ENCODE results near the gene SATB2.

SATB2 gene

DNA sequence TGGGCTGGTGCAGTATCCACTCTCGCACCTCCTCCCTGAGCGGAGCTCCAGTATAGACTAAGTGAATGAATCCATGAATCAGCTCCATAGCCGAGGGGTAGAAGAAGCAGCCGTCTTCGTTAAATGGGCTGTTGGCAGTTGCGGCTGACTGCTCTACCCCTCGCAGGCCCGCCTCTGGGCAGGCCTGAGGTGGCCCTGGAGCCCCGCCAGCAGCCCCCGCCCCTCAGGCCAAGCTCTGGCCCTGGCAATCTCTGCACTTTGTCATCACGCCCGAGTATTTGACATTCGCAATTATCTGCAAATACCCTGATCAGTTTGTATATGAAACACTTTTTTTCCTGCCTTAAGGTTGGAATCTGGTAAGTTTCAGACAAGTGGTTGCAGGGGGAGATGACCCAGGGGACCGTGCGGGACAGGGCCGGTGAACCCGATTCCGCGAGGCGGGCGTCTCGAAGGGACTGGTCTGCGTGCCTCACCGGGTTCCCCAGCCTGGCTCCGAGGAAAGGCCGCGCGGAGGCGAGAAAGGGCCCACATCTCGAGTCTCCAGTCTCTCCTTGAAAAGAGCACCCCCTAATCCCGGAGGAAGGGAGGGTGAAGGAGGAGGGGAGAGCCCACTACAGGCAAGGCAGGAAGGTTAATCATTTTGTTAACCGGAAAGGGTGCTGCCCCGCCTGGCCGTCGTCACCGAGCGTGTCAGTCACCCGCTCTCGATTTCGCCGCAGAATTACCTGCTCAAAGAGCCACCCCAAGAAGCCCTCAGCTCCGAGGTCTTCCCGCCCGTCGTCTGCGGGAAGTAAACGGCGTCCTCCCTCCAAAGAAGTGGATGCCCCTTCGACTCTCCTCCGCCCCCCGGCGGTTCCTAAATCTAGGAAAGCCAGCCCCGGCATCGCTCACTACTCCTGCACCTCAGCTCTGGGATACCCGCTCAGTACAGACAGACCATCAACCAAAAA is 11.1 kb upstream of the SATB2 start:
- Histone ChIP-seq H3K18ac (ENCODE audit: low read length) (no peak overlapping the region), H3K79me1 (ENCODE audit: low read depth, low read length) (no peaks in the 10 kb centered on the region), H4K8ac (ENCODE audit: low read depth, low read length) (no peak overlapping the region), H3K23ac (ENCODE audit: low read depth, low read length, poor library complexity) (no peak overlapping the region), H3K4ac (ENCODE audit: low read length) (no peak overlapping the region), H3K27me3 (ENCODE audit: control insufficient read depth in 3 of 3, insufficient read depth in 3 of 3, low read depth in 1 of 3, low read length in 3 of 3) (peaks cover 58 to 90% (median 76%) of the 10 kb centered on the region in 3 experiments), H2BK120ac (ENCODE audit: low read depth, low read length) (no peak overlapping the region), H3K9ac (ENCODE audit: low read depth, low read length, poor library complexity) (no peak overlapping the region), H4K91ac (ENCODE audit: low read depth, low read length, poor library complexity) (no peak overlapping the region), H2AK5ac (ENCODE audit: low read depth, low read length) (no peak overlapping the region), H3K27ac (replicated peaks; ENCODE audit: low read length) (no peak overlapping the region), H3K14ac (ENCODE audit: low read length) (no peak overlapping the region), H3K36me3 (replicated peaks in 1 of 2; ENCODE audit: control insufficient read depth in 2 of 2, insufficient read depth in 2 of 2, low read length in 2 of 2) (no peaks in the 10 kb centered on the region), H3K9me3 (replicated peaks in 1 of 2; ENCODE audit: control insufficient read depth in 2 of 2, insufficient read depth in 1 of 2, low read depth in 1 of 2, low read length in 2 of 2) (peaks cover 2 to 7% of the 10 kb centered on the region in 2 donors), H2BK15ac (ENCODE audit: low read length) (no peak overlapping the region), H2BK5ac (ENCODE audit: low read length) (no peak overlapping the region), H2BK12ac (ENCODE audit: low read length) (no peak overlapping the region), H3K4me3 (ENCODE audit: low read length in 2 of 2) (peak overlapping the region in 1 of 2 donors; percentile 46), H3K4me1 (ENCODE audit: control insufficient read depth in 2 of 2, insufficient read depth in 1 of 2, low read depth in 1 of 2, low read length in 2 of 2) (peaks cover 0 to 12% of the 10 kb centered on the region in 2 donors), H2AFZ (ENCODE audit: low read length) (no peak overlapping the region), H3K4me2 (ENCODE audit: insufficient read depth, low read length, poor library complexity, severe bottlenecking) (peak overlapping the region; percentile 75)
- peak; percentile 38 for DNase-seq (ENCODE audit: low spot score)
- WGBS, 2 donors (ENCODE audit: extremely low coverage in 2 of 2, insufficient read length in 2 of 2, insufficient replicate concordance in 1 of 2): no CpG with 5 or more reads among the region's 55 CpGs

DNA sequence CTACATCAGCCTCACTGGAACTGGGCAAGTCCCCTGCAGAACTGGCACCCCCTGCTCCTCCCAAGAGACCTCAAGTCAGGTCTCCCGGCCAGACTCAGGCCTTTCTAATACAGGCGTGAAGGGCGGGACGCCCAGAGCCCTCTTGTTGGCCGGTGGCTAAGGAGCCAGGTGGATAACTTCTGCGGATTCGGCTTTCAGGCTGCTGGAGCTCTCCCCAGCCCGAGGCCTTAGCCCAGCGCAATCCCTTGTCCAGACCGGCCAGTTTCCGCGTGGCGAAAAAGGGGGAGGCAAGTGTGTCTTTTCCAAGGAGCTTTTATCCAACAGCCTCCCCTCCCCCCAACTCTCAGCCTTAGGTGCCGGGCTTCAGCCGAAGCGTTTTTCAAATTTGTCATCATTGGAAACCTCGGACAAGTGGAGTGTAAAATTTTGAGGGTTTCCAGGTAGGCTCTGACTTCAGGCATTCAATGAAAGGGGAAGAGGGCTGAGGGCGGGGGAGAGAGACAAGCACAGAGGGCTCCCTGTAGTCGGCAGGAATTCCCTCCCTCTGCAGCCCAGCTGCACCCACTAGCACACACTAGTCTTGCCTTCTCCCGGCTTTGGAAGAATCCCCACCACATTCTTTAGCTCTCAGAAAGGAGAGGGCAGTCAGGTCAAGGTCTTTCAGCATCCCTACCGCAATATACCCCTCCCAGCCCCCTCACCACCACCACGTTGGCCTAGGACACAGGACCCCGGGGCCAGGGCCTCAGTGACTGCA is 9.5 kb upstream of the SATB2 start:
- Histone ChIP-seq H3K4me3 (ENCODE audit: low read length in 2 of 2) (no peak overlapping the region), H3K79me1 (ENCODE audit: low read depth, low read length) (no peaks in the 10 kb centered on the region), H2BK120ac (ENCODE audit: low read depth, low read length) (no peak overlapping the region), H4K91ac (ENCODE audit: low read depth, low read length, poor library complexity) (no peak overlapping the region), H3K27ac (replicated peaks; ENCODE audit: low read length) (no peak overlapping the region), H3K14ac (ENCODE audit: low read length) (no peak overlapping the region), H2BK12ac (ENCODE audit: low read length) (no peak overlapping the region), H2BK5ac (ENCODE audit: low read length) (no peak overlapping the region), H3K9me3 (replicated peaks in 1 of 2; ENCODE audit: control insufficient read depth in 2 of 2, insufficient read depth in 1 of 2, low read depth in 1 of 2, low read length in 2 of 2) (peaks cover 2 to 10% of the 10 kb centered on the region in 2 donors), H3K27me3 (ENCODE audit: control insufficient read depth in 3 of 3, insufficient read depth in 3 of 3, low read depth in 1 of 3, low read length in 3 of 3) (peaks cover 69 to 89% (median 87%) of the 10 kb centered on the region in 3 experiments), H2AFZ (ENCODE audit: low read length) (no peak overlapping the region), H3K4ac (ENCODE audit: low read length) (no peak overlapping the region), H3K4me1 (ENCODE audit: control insufficient read depth in 2 of 2, insufficient read depth in 1 of 2, low read depth in 1 of 2, low read length in 2 of 2) (peaks cover 0 to 17% of the 10 kb centered on the region in 2 donors), H3K23ac (ENCODE audit: low read depth, low read length, poor library complexity) (no peak overlapping the region), H3K4me2 (ENCODE audit: insufficient read depth, low read length, poor library complexity, severe bottlenecking) (no peak overlapping the region), H2BK15ac (ENCODE audit: low read length) (no peak overlapping the region), H3K36me3 (replicated peaks in 1 of 2; ENCODE audit: control insufficient read depth in 2 of 2, insufficient read depth in 2 of 2, low read length in 2 of 2) (no peaks in the 10 kb centered on the region), H2AK5ac (ENCODE audit: low read depth, low read length) (no peak overlapping the region), H4K8ac (ENCODE audit: low read depth, low read length) (no peak overlapping the region), H3K9ac (ENCODE audit: low read depth, low read length, poor library complexity) (no peak overlapping the region), H3K18ac (ENCODE audit: low read length) (peak overlapping the region; percentile 27)
- no CpG with 5 or more reads among the region's 23 CpGs for WGBS, 2 donors (ENCODE audit: extremely low coverage in 2 of 2, insufficient read length in 2 of 2, insufficient replicate concordance in 1 of 2)
- peak; percentile 26 for DNase-seq (ENCODE audit: low spot score)

GRCh38 chr2:199466692-199467065 is 8.9 kb upstream of the SATB2 start:
- Histone ChIP-seq H2AFZ (ENCODE audit: low read length) (no peak overlapping the region), H4K8ac (ENCODE audit: low read depth, low read length) (no peak overlapping the region)
- WGBS, 2 donors (ENCODE audit: extremely low coverage in 2 of 2, insufficient read length in 2 of 2, insufficient replicate concordance in 1 of 2): no CpG with 5 or more reads among the region's 6 CpGs

More at GRCh38 chr2:199466692-199467065, 8.9 kb upstream of the SATB2 start:
- no peak overlapping the region for H2BK5ac ChIP-seq (ENCODE audit: low read length)
- H2BK120ac ChIP-seq (ENCODE audit: low read depth, low read length): no peak overlapping the region
- no peak overlapping the region for H2BK12ac ChIP-seq (ENCODE audit: low read length)
- no peak overlapping the region for H3K18ac ChIP-seq (ENCODE audit: low read length)
- H3K9me3 ChIP-seq (replicated peaks in 1 of 2; ENCODE audit: control insufficient read depth in 2 of 2, insufficient read depth in 1 of 2, low read depth in 1 of 2, low read length in 2 of 2): peaks cover 2 to 14% of the 10 kb centered on the region in 2 donors
- no peak overlapping the region for H4K91ac ChIP-seq (ENCODE audit: low read depth, low read length, poor library complexity)
- peaks cover 75 to 93% (median 86%) of the 10 kb centered on the region in 3 experiments for H3K27me3 ChIP-seq (ENCODE audit: control insufficient read depth in 3 of 3, insufficient read depth in 3 of 3, low read depth in 1 of 3, low read length in 3 of 3)
- no peaks in the 10 kb centered on the region for H3K79me1 ChIP-seq (ENCODE audit: low read depth, low read length)
- H3K4me2 ChIP-seq (ENCODE audit: insufficient read depth, low read length, poor library complexity, severe bottlenecking): no peak overlapping the region
- H3K4ac ChIP-seq (ENCODE audit: low read length): no peak overlapping the region
- peaks cover 0 to 17% of the 10 kb centered on the region in 2 donors for H3K4me1 ChIP-seq (ENCODE audit: control insufficient read depth in 2 of 2, insufficient read depth in 1 of 2, low read depth in 1 of 2, low read length in 2 of 2)
- H3K27ac ChIP-seq (replicated peaks; ENCODE audit: low read length): no peak overlapping the region
- peak; percentile 9 for DNase-seq (ENCODE audit: low spot score)
- H3K9ac ChIP-seq (ENCODE audit: low read depth, low read length, poor library complexity): no peak overlapping the region
- H3K4me3 ChIP-seq (ENCODE audit: low read length in 2 of 2): no peak overlapping the region
- no peak overlapping the region for H2AK5ac ChIP-seq (ENCODE audit: low read depth, low read length)
- no peak overlapping the region for H3K14ac ChIP-seq (ENCODE audit: low read length)
- no peaks in the 10 kb centered on the region for H3K36me3 ChIP-seq (replicated peaks in 1 of 2; ENCODE audit: control insufficient read depth in 2 of 2, insufficient read depth in 2 of 2, low read length in 2 of 2)
- H3K23ac ChIP-seq (ENCODE audit: low read depth, low read length, poor library complexity): no peak overlapping the region
- H2BK15ac ChIP-seq (ENCODE audit: low read length): no peak overlapping the region
